Measurements from ENCODE around the gene DBNL.

Gene DBNL

DNA sequence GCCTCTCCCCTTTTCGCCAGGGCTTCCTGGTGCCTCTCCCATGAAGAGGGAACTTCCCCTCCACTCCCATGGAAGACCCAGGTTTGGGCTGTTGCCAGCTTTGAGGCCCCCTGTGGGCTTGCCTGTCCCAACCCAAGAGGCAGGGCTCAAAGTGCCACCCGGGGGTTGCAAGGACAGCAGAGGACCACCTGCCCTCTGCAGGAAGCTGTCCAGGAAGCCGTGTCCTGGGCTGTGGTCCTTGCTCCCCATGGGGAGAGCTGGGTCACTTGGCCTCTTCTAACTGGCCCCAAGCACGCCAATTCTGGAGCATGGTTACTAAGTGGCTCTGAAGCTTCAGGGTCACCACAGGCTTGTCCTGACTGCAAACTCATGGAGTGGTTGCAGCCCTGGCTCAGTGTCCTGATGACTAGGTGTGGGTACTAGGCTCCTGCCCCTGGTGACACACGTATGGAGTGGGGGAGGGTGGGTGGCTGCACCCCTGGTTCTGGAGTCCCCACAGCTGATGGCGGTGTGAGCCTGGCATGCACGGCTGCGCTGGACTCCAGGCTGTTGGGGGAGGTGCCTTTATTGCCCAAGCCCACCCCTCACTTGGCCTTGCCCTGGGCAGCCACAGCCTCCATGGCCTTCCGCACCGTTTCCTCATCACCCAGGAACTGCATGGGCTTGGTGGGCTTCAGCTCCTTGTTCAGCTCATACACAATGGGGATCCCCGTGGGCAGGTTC, 17.8 kb downstream of the DBNL start:
- no peak for DNase-seq

DNA sequence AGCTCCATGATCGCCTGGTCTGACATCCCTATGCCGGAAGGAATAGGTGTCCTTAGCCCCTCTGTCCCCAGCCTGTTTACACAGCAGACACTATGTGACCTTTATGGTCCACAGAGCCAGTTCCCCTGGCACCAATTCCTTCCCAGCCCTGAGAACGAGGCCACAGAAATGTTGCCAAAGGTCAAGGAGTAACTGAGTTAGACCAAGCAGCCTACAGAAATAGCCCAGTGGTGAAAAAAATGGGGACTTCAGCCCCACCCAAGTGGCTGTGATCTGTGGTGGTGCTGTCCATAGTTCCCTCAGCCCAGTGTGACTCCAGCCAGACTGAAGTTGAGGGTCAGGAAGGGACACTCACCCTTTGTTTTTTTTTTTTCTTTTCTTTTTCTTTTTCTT, 18.4 kb downstream of the DBNL start:
- no peak for DNase-seq

- DNase-seq = no peak
Measured at GRCh38 chr7:44063547-44063893, 19.0 kb downstream of the DBNL start.

- DNase-seq = no peak
Measured at GRCh38 chr7:44063894-44064651, 19.6 kb downstream of the DBNL start.

GRCh38 chr7:44064791-44065430, 20.4 kb downstream of the DBNL start:
- no peak for DNase-seq

DNA sequence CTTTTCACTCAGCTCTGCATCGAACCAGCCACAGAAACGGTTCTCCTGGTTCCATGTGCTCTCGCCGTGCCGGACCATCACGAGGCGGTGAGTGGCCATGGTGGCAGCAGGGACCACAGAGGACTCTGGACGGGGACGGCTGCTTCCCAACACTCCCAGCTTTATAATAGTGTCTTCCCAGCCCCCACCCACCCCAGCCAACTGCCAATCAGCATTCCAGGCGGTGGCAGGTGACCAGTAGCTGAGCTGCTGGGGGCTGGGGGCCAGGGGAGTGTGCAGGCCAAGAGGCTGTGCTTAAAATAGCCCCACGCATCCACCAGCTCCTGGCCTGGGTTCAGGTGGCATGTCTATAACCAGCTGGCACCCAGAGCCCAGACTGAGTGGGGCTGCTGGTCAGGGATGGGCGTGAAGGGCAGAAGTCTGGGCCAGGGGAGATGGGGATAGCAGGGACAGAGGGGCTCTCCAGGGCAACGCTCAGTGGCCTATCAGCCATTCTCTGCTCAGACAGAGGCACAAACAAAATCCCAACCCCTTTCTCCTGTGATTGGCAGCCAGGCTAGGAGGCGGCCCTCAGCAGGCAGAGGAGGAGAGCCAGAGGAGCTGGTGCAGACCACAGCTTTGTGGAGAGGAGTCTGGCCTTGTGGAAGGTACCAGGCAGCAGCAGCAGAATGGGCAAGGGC, 21.1 kb downstream of the DBNL start, which contains the start of gene PGAM2:
TSS of gene PGAM2 (minus strand) at position 137 of the 680 bp plus-strand sequence. CDS start at position 99, 38 bp downstream.
- DNase-seq = no peak

DNA sequence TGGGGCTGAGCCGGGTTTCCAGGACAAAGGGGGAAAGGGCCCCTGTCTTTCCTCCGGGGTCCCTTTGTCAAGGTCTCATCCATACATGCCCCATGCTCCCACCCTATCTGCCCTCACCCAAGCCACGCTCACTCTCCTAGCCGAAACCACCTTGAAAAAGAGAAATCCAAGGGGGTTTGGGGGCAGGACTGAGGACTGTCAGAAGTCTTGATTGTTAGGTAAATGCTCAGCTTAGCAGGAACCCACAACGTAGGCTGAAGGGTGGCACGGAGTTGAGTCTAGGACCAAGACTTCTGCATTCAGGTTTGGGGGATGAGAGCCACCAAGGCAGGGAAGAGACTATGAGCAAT, 21.6 kb downstream of the DBNL start:
- no peak for DNase-seq

DNA sequence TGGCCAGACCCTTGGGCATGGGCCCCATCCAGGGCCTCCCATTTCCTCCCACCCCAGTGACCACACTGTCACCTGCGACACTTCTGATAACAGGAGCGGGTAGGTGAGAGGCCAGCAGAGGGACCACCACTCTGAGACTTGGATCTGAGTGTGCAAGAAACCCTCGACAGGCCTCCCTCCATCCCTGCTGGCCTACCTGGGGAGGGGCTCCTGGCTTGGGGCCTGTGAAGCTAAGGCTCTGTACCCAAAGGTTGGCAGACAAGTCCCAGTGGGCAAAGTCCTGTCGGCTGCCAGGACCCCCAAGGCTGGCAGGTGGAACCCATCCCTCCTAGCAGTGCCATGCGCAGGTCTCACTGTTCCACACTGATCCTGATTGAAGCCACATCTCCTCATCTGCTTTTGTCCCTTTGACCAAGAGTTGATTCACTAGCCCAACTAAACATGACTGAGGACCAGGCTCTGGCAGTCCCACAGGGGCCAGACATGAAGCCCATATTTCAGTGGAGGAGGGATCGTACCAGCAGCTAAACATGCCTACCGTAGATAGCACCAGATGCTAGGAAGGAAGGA, 22.1 kb downstream of the DBNL start:
- no peak for DNase-seq

DNA sequence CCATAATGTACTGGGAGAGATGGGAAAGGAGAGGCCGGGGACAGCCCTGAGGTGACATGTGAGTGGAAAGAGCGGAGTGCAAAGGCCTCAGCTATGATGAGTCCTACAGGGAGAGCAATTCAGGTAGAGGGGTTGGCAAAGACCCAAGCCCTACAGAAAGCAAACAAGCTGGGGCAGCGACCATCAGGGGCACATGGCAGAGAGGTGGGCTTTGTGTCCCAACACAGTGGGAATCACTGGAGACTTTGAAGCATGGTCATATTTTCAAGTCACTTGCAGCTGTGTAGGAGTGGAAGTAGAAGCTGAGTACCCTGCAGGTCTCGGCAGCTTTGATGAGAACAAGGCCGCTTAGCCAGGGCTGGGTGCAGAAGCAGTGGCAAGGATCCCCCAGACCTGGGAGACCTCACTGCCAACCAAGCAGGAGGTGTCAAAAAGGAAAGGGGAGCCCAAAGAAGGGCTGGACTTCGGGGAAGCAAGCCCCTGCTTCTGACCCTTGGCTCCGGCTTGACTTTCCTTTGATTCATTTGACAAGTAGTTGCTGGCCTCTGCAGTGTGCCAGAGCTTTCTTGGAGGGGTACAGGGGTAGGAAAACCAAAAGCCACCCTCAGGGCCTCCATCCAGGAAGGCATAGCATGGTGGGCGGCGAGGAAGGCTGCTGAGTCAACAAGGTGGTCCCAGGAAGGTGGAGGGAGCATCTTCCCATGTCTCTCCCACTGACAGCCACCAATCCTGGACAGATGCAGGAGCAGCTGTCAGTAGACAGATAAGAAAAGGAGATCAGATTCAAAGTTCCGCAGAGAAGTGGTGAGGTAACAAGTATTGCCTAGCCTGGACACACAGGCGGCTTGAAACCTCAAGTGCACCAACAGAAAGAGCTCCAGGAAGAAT, 22.8 kb downstream of the DBNL start:
- DNase-seq = no peak

DNA sequence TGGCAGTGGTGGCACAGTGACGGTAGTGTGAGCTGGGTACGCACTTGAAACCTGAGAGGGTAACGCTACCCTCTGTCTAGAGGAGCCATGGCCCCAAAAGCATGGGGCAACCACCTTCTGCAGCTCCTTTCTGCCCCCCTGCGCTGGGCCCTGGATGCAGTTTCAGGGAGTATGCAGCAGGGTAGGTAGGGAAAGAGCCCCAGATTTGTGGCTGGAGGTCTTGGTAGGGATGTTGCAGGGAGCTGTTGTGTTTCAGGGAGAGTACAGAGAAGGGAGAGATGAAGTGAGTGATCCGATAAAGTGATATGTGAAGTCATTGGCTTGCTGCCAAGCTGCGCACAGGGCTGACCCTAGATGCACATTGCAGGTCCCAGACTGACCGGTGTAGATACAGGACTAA, 23.6 kb downstream of the DBNL start:
- DNase-seq = no peak

DNA sequence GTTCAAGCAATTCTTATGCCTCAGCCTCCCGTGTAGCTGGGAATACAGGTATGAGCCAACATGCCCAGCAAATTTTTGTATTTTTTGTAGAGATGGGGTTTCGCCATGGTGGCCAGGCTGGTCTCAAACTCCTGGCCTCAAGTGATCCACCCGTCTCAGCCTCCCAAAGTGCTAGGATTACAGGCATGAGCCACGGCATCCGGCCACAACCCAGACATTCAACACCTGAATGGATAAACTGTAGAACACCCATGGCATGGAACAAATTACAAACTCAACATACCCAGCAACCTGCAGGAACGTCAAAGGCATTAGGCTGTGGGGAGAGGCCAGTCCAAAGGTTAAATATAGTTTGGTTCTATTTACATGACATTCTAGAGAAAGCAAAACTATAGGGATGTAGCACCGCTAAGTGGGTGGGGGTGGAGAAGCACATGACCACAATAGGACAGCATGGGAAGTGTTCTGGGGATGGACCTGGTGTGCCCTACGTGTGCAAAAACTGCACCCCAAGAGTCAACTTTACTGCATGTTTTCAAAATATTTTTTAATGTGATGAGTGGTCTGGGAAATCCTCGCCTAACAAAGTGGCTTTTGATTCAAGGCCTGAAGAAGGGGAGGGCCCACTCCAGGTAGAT, 27.3 kb downstream of the DBNL start:
- no peak for DNase-seq

DNA sequence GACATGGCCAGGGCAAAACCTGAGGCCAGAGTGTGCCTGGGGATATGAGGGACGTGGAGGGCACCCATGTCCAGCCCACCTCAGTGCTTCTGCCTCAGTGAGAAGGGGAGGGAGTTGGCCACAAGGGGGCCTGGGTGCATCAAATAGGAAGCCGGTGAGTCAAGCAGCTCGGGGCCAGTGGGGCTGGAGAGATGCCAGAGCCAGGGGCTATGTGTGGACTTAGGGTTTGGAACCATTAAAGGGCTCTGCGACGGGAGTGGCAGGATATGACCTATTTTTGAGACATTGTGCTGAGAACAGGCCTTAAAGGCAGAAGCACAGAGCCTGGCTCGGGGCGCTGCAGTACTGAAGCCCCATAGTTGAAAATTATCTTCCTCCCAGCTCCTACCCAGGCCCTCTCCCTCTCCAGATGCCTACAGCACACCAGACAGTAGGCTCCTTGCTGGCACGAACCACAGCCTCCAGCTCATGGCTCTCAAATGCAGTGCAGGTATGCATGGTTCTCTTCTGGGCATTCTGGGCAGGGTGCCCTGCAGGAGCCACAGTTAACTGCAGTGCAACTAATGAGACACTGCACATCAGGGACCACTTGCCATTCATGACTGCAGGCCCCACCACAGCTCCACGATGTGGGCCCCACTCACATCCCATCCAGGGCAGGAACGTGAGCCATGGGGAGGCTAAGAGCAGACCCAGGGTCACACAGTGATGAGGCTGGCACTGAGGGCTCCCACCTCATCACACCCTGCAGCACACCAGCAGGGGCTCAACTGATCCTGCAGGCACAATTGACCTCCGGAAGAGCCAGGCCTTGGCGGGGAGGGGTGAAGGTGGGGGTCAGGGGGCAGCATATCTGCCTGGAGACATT, 28.1 kb downstream of the DBNL start:
- DNase-seq = peak; percentile 16

GRCh38 chr7:44073664-44074348, 29.3 kb downstream of the DBNL start:
- no peak for DNase-seq

- no peak for DNase-seq
Measured at GRCh38 chr7:44074349-44074695, 29.8 kb downstream of the DBNL start.

DNA sequence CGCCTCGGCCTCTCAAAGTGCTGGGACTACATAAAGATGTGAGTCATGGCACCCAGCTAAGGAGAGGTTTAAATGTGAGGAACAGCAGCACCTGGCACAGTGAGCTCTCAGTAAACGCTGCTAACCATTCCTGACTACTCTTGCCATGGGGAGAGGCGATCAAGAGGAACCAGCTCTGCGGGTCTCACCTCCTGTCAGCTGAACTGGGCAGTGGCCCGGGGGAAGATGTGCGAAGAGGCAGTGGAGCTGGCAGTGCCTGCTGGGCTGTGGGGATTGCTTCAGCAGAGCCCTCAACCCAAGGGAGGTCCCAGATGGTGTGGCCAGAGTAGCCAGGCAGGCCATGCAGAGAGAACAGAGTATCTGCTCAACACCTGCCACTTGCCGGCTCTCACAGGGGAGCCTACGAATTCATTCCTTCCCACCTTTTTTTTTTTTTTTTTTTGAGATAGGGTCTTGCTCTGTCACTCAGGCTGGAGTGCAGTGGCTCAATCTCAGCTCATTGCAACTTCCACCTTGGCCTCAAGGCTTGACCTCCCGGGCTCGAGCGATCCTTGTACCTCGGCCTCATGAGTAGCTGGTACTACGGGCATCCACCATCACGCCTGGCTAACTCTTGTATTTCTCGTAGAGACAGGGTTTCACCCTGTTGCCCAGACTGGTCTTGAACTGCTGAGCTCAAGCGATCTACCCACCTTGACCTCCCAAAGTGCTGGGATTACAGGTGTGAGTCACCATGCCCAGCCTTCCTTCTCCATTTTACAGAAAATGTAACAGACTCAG, 31.0 kb downstream of the DBNL start:
- no peak for DNase-seq

- DNase-seq = no peak
Measured at GRCh38 chr7:44076101-44076895, 31.8 kb downstream of the DBNL start.

- no peak for DNase-seq
Measured at GRCh38 chr7:44077061-44077460, 32.6 kb downstream of the DBNL start.

DNA sequence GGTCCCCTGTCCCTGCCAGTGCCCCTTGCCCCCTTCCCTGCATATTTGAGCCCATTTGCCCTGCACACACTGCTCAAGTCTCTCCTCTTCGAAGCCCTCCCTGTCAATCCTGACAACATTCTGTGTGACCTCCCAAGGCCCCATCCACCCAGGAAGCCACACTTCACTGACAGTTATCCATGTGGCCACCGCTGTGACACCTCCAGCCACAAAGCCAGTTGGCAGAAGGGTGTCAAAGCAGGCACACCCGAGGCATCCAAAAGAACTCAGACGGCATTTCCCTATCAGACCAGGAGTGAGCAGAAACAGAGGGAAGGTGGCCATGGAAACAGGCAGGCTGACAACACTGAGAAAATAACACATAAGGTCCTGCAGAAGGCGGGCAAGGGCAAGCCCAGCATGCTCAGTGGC, 33.2 kb downstream of the DBNL start:
- DNase-seq = no peak
